K562 (cell line): ENCODE measurements around the gene ACBD3. TPM values are rescaled to one million over a fixed set of nuclear protein-coding genes. Genes with fewer than 3 reads are reported as not detected.
A peak's percentile ranks its signal among the peaks of the same experiment; 100 is the strongest.

ENCODE experiments used
- BCLAF1 ChIP-seq, 2 experiments: fragments of 450-650 bp in 1 of 2; IDR thresholded peaks; 2 replicates each; pipeline ENCODE4 v1.6.1; 2011 to 2017; ENCODE audit warnings: low read depth in 2 of 2, antibody characterized with exemption in 1 of 2, borderline replicate concordance in 1 of 2, low read length in 1 of 2, mild to moderate bottlenecking in 1 of 2, mixed read lengths in 1 of 2; ENCODE audit not compliant: control insufficient read depth in 1 of 2
- CREM ChIP-seq: IDR thresholded peaks from 2 replicates; pipeline ENCODE4 v1.6.1; 2014; ENCODE audit warnings: antibody characterized with exemption, low read depth
- CTCFL ChIP-seq: IDR thresholded peaks from 2 replicates; pipeline ENCODE4 v1.6.1; 2011; ENCODE audit warnings: borderline replicate concordance, low read depth, mild to moderate bottlenecking, moderate library complexity, low read length; ENCODE audit not compliant: insufficient read depth, poor library complexity, severe bottlenecking
- DPF2 ChIP-seq: fragments of 450-650 bp; IDR thresholded peaks from 2 replicates; pipeline ENCODE4 v1.6.1; 2016
- EGR1 ChIP-seq: fragments of 450-650 bp; conservative IDR thresholded peaks from 2 replicates; pipeline ENCODE4 v1.6.1; 2017; ENCODE audit warnings: mild to moderate bottlenecking
- ELF1 ChIP-seq: fragments of 200-800 bp; sonication (Bioruptor generic); IDR thresholded peaks from 2 replicates; pipeline ENCODE4 v1.6.1; 2016; ENCODE audit warnings: missing genetic modification characterization, missing compliant biosample characterization
- FOXM1 ChIP-seq, 2 experiments: fragments of 450-650 bp in 1 of 2; sonication (generic) in 1 of 2; formaldehyde crosslinking in 1 of 2; IDR thresholded peaks; 2 replicates each; pipeline versions ENCODE4 v1.6.1 to v1.9.0; 2017 to 2022; ENCODE audit warnings: low read depth in 2 of 2, mild to moderate bottlenecking in 2 of 2, missing genetic modification reagents in 1 of 2, moderate library complexity in 1 of 2
- HDAC1 ChIP-seq, 2 experiments: fragments of 450-650 bp; IDR thresholded peaks; 2 replicates each; pipeline ENCODE4 v1.6.1; 2016 to 2017; ENCODE audit warnings: inconsistent platforms in 1 of 2, mild to moderate bottlenecking in 1 of 2, moderate library complexity in 1 of 2
- MED1 ChIP-seq: sonication (generic); formaldehyde crosslinking; IDR thresholded peaks from 2 replicates; pipeline ENCODE4 v1.8.1; 2023; ENCODE audit warnings: missing genetic modification reagents, borderline replicate concordance
- MITF ChIP-seq: IDR thresholded peaks from 2 replicates; pipeline ENCODE4 v1.6.1; 2014; ENCODE audit warnings: antibody characterized with exemption
- NFIC ChIP-seq: fragments of 450-650 bp; IDR thresholded peaks from 2 replicates; pipeline ENCODE4 v1.6.1; 2017; ENCODE audit warnings: mild to moderate bottlenecking, inconsistent platforms
- PREB ChIP-seq: sonication (generic); formaldehyde crosslinking; IDR thresholded peaks from 2 replicates; pipeline ENCODE4 v1.8.1; 2023; ENCODE audit warnings: mild to moderate bottlenecking, missing genetic modification reagents
- RCOR1 ChIP-seq, 2 experiments: IDR thresholded peaks; 2 replicates each; pipeline ENCODE4 v1.6.1; 2012; ENCODE audit warnings: low read depth in 2 of 2, low read length in 2 of 2, borderline replicate concordance in 1 of 2, improper control_type of control experiment in 1 of 2
- SMAD4 ChIP-seq: fragments of 250-450 bp; sonication (Bioruptor Pico); conservative IDR thresholded peaks from 2 replicates; pipeline ENCODE4 v1.8.0; 2021; ENCODE audit warnings: inconsistent platforms, mild to moderate bottlenecking, moderate library complexity
- SPI1 ChIP-seq: IDR thresholded peaks from 2 replicates; pipeline ENCODE4 v1.6.1; 2011; ENCODE audit warnings: low read depth, low read length, control low read depth, borderline replicate concordance
- ZBTB8A ChIP-seq: fragments of 450-650 bp; IDR thresholded peaks from 2 replicates; pipeline ENCODE4 v1.6.1; 2018; ENCODE audit warnings: mild to moderate bottlenecking, moderate library complexity; ENCODE audit not compliant: partially characterized antibody
- ZKSCAN3 ChIP-seq: fragments of 250-450 bp; sonication (Bioruptor Pico); IDR thresholded peaks from 2 replicates; pipeline ENCODE4 v1.4.0; 2020
- ZNF311 ChIP-seq: fragments of 250-450 bp; sonication (Bioruptor Pico); IDR thresholded peaks from 2 replicates; pipeline ENCODE4 v1.4.0; 2020; ENCODE audit warnings: mild to moderate bottlenecking, moderate library complexity
- ZNF699 ChIP-seq: fragments of 250-450 bp; sonication (Bioruptor Pico); IDR thresholded peaks from 2 replicates; pipeline ENCODE4 v1.8.0; 2021; ENCODE audit warnings: mild to moderate bottlenecking, moderate library complexity; ENCODE audit not compliant: insufficient replicate concordance
- polyA plus RNA-seq, 8 experiments: library from polyadenylated mRNA; depleted of rRNA in 4 of 8; stranded (reverse) in 5 of 8; unstranded in 3 of 8; fragments of >200 nt; fragmentation: Nextera tagmentation in 2 of 8; fragmentation: Illumina TruSeq in 1 of 8; extraction: Ambion mirVana in 2 of 8; extraction: Trizol in 1 of 8; gene quantifications; 2 replicates each; pipeline versions ENCODE4 v1.2.1 to v1.2.3, GENCODE V29; 2011 to 2014; ENCODE audit warnings: inconsistent platforms in 1 of 8, missing spikeins in 1 of 8
- total RNA-seq, 7 experiments: library from RNA; depleted of rRNA in 6 of 7; stranded (reverse); fragments of >200 nt in 6 of 7; fragmentation: Illumina TruSeq in 2 of 7; extraction: Trizol in 2 of 7; gene quantifications; 2 replicates each; pipeline versions ENCODE4 v1.2.1 to v1.2.3, GENCODE V29; 2011 to 2021; ENCODE audit warnings: low replicate concordance in 1 of 7

The ACBD3 gene
- total and polyA plus RNA-seq, 9 of the 15 experiments (the other 6 are each of a cell fraction or from before 2014, with no cell fraction given): 11.1 to 36.7 (median 26.9) TPM

- TF ChIP-seq ZNF311 (CRISPR knock-in tag) (no peak), MITF (no peak), SMAD4 (CRISPR knock-in tag) (0 out of 2 replicates have a peak, but pooled peaks have one; percentile 24), HDAC1 (IDR thresholded peaks at IDR 0.05) (peak in 1 of 2 experiments; percentile 58; a peak in 2 of 4 replicates), BCLAF1 (IDR thresholded peaks at IDR 0.05; ENCODE audit: borderline replicate concordance in 1 of 2, control insufficient read depth in 1 of 2, low read depth in 2 of 2, low read length in 1 of 2) (no peak), CTCFL (peak; percentile 9), ZKSCAN3 (CRISPR knock-in tag) (no peak), SPI1 (no peak), PREB (CRISPR knock-in tag) (no peak), RCOR1 (IDR thresholded peaks at IDR 0.05; ENCODE audit: borderline replicate concordance in 1 of 2, low read depth in 2 of 2, low read length in 2 of 2) (peak in 1 of 2 experiments; percentile 50; a peak in 1 of 4 replicates), FOXM1 (IDR thresholded peaks at IDR 0.05; ENCODE audit: low read depth) (no peak), FOXM1 (CRISPR knock-in tag; IDR thresholded peaks at IDR 0.05; ENCODE audit: low read depth) (0 out of 2 replicates have a peak, but pooled peaks have one; percentile 41), DPF2 (peak; percentile 54; the same call in 1 of the 2 replicates), ZBTB8A (no peak), NFIC (peak; percentile 99), ZNF699 (CRISPR knock-in tag) (no peak), ELF1 (tag) (no peak), EGR1 (0 out of 2 replicates have a peak, but pooled peaks have one; percentile 17), CREM (peak; percentile 42; the same call in 1 of the 2 replicates), MED1 (CRISPR knock-in tag) (no peak)
These were observed 4.4 kb downstream of the ACBD3 start (continued) for GRCh38 chr1:226181996-226182714.
